K562 (cell line): ENCODE measurements around the gene NPM1. TPM values are rescaled to one million over a fixed set of nuclear protein-coding genes. Genes with fewer than 3 reads are reported as not detected.

Experiments
- ATAC-seq: fragments of 200-7000 bp; cut with Tn5 transposase; 3 replicates; pipeline ENCODE4 v1.9.1; 2020; ENCODE audit warnings: moderate library complexity
- Bru-seq: library from RNA; stranded (reverse); fragments of 400-500 nt; gene quantifications from one replicate; lab custom pipeline; 2021; lab: Mats Ljungman, UMichigan
- BruChase-seq, 2 experiments: library from RNA; stranded (reverse); fragments of 400-500 nt; gene quantifications; one replicate each; lab custom pipeline; 2021; lab: Mats Ljungman, UMichigan
- BruUV-seq: library from RNA; stranded (reverse); fragments of 400-500 nt; replicated peaks from 2 replicates; lab custom pipeline; 2021; lab: Mats Ljungman, UMichigan
- CTCF ChIA-PET: fragments of 300-600 bp; formaldehyde crosslinking; extraction: SDS; loops from one replicate; lab custom pipeline; 2021; ENCODE audit warnings: low intra/inter-chr PET ratio; lab: Yijun Ruan, JAX
- POLR2A ChIA-PET: fragments of 300-600, 350-650 bp; sonication (Branson Sonifier 250); formaldehyde crosslinking; extraction: SDS; loops from one replicate; lab custom pipeline; 2021; ENCODE audit warnings: antibody characterized with exemption, inconsistent platforms; lab: Yijun Ruan, JAX
- DNase-seq, 4 experiments: peaks; one replicate each; pipeline versions ENCODE4 v3.0.0 to v3.0.0-alpha.2; 2011 to 2018; ENCODE audit warnings: low spot score in 3 of 4, mixed read lengths in 3 of 4; ENCODE audit errors: extremely low read depth in 1 of 4
- FAIRE-seq: peaks from 2 replicates; lab custom pipeline; 2011; peaks lifted over from hg19 to GRCh38; lab: Jason Lieb, UNC
- H2AFZ ChIP-seq: 2 replicates; pipeline ENCODE4 v1.6.0; 2011; ENCODE audit warnings: low read depth, low read length, control low read depth, inconsistent platforms
- H3K27ac ChIP-seq: fragments of 200-600 bp; 3 replicates; pipeline ENCODE4 v1.8.0; 2011; ENCODE audit warnings: low read depth, mild to moderate bottlenecking, control low read depth, inconsistent platforms, low read length, moderate library complexity, mixed read lengths; ENCODE audit errors: extremely low read depth
- H3K27me3 ChIP-seq, 2 experiments: fragments of 300-600 bp in 1 of 2; 2 replicates in 1 of 2; 3 replicates in 1 of 2; pipeline versions ENCODE4 v1.6.0 to v1.8.0; 2011; ENCODE audit warnings: inconsistent platforms in 2 of 2, low read length in 2 of 2, mild to moderate bottlenecking in 1 of 2, mixed read lengths in 1 of 2, moderate library complexity in 1 of 2; ENCODE audit not compliant: control insufficient read depth in 2 of 2, insufficient read depth in 2 of 2
- H3K36me3 ChIP-seq: fragments of 300-600 bp; 3 replicates; pipeline ENCODE4 v1.8.0; 2011; ENCODE audit warnings: mild to moderate bottlenecking, low read length, inconsistent platforms; ENCODE audit not compliant: control insufficient read depth, insufficient read depth
- H3K4me1 ChIP-seq, 2 experiments: fragments of 200-600 bp in 1 of 2; replicated peaks in 1 of 2; 2 replicates in 1 of 2; 3 replicates in 1 of 2; pipeline versions ENCODE4 v1.5.1 to v1.8.0; 2011; ENCODE audit warnings: inconsistent platforms in 2 of 2, low read length in 2 of 2, mild to moderate bottlenecking in 1 of 2, mixed read lengths in 1 of 2, moderate library complexity in 1 of 2; ENCODE audit not compliant: control insufficient read depth in 2 of 2, insufficient read depth in 2 of 2
- H3K4me2 ChIP-seq: 2 replicates; pipeline ENCODE4 v1.6.1; 2011; ENCODE audit warnings: low read length, control low read depth, inconsistent platforms, mixed read lengths; ENCODE audit not compliant: insufficient read depth
- H3K4me3 ChIP-seq: fragments of 200-600 bp; sonication (generic), shearing (Covaris generic); 2 replicates; pipeline ENCODE4 v1.5.1; 2016; ENCODE audit warnings: control low read depth, inconsistent platforms
- H3K79me2 ChIP-seq: fragments of 200-600 bp; 3 replicates; pipeline ENCODE4 v1.8.0; 2011; ENCODE audit warnings: low read length, inconsistent platforms; ENCODE audit not compliant: control insufficient read depth, insufficient read depth
- H3K9ac ChIP-seq, 2 experiments: 2 replicates each; pipeline versions ENCODE4 v1.6.0 to v1.6.1; 2011; ENCODE audit warnings: low read depth in 2 of 2, low read length in 2 of 2, control low read depth in 1 of 2, inconsistent platforms in 1 of 2, mild to moderate bottlenecking in 1 of 2, mixed read lengths in 1 of 2; ENCODE audit not compliant: insufficient read depth in 1 of 2
- H3K9me1 ChIP-seq: one replicate; pipeline ENCODE4 v1.6.0; 2011; ENCODE audit warnings: inconsistent platforms, mild to moderate bottlenecking, low read length, moderate library complexity; ENCODE audit not compliant: control insufficient read depth, insufficient read depth
- H3K9me3 ChIP-seq: replicated peaks from 2 replicates; pipeline ENCODE4 v1.5.1; 2011; ENCODE audit warnings: low read depth, low read length, inconsistent platforms; ENCODE audit not compliant: control insufficient read depth, insufficient read depth
- H4K20me1 ChIP-seq: replicated peaks from 2 replicates; pipeline ENCODE4 v1.6.1; 2011; ENCODE audit warnings: low read length, inconsistent platforms, mixed read lengths; ENCODE audit not compliant: control insufficient read depth, insufficient read depth
- EGR1 ChIP-seq: fragments of 450-650 bp; conservative IDR thresholded peaks from 2 replicates; pipeline ENCODE4 v1.6.1; 2017; ENCODE audit warnings: mild to moderate bottlenecking
- ZC3H8 ChIP-seq: fragments of 450-650 bp; IDR thresholded peaks from 2 replicates; pipeline ENCODE4 v1.6.1; 2017
- ZNF407 ChIP-seq: fragments of 450-650 bp; IDR thresholded peaks from 2 replicates; pipeline ENCODE4 v1.6.1; 2016; ENCODE audit warnings: low read depth
- WGBS: fragments of 100-300 bp; shearing (Covaris generic); methylation state at CpG from one replicate; pipeline ENCODE4 v1.1.6; 2016; ENCODE audit warnings: low coverage, mixed read lengths; ENCODE audit not compliant: insufficient coverage; ENCODE audit errors: missing lambda C conversion rate; 5-methylcytosine and 5-hydroxymethylcytosine counted together
- in situ Hi-C: fragments of 300-500 bp; cut with MboI; formaldehyde crosslinking; loops from 4 replicates; pipeline ENCODE4 v1.15.0; 2018; ENCODE audit warnings: inconsistent platforms, mixed read lengths
- intact Hi-C: fragments of 100-400 bp; cut with micrococcal nuclease; formaldehyde crosslinking; loops from 2 replicates; pipeline ENCODE4 v1.14.2; 2022
- long read RNA-seq, 3 experiments: library from polyadenylated mRNA in 2 of 3; library from RNA in 1 of 3; unstranded in 2 of 3; stranded (forward) in 1 of 3; transcript quantifications; one replicate each; pipeline ENCODE4 v2.0.0, GENCODE V29; 2019 to 2022
- polyA minus RNA-seq, 3 experiments: library from RNA; depleted of rRNA, polyadenylated mRNA; stranded (reverse); fragments of >200 nt; gene quantifications; 2 replicates each; pipeline ENCODE4 v1.2.3, GENCODE V29; 2011
- polyA plus RNA-seq, 8 experiments: library from polyadenylated mRNA; depleted of rRNA in 4 of 8; stranded (reverse) in 5 of 8; unstranded in 3 of 8; fragments of >200 nt; fragmentation: Nextera tagmentation in 2 of 8; fragmentation: Illumina TruSeq in 1 of 8; extraction: Ambion mirVana in 2 of 8; extraction: Trizol in 1 of 8; gene quantifications; 2 replicates each; pipeline versions ENCODE4 v1.2.1 to v1.2.3, GENCODE V29; 2011 to 2014; ENCODE audit warnings: inconsistent platforms in 1 of 8, missing spikeins in 1 of 8
- total RNA-seq, 7 experiments: library from RNA; depleted of rRNA in 6 of 7; stranded (reverse); fragments of >200 nt in 6 of 7; fragmentation: Illumina TruSeq in 2 of 7; extraction: Trizol in 2 of 7; gene quantifications; 2 replicates each; pipeline versions ENCODE4 v1.2.1 to v1.2.3, GENCODE V29; 2011 to 2021; ENCODE audit warnings: low replicate concordance in 1 of 7

The NPM1 gene
- 380 and 708 TPM in 2 replicates for total RNA-seq (2011; cell fraction: chromatin; rRNA removed; ENCODE audit: low replicate concordance)
- total RNA-seq (2011; cell fraction: nucleolus; rRNA removed) = 320 and 388 TPM in 2 replicates
- total RNA-seq (2011; cell fraction: nucleoplasm; rRNA removed) = 349 and 479 TPM in 2 replicates
- total RNA-seq (2014; rRNA removed) (2,275 and 2,438 TPM in 2 replicates), total RNA-seq (2014; rRNA removed; fragmentation: Illumina TruSeq; extraction: Trizol) (6,105 and 6,135 TPM in 2 replicates), total RNA-seq (2015; rRNA removed; fragmentation: Illumina TruSeq; extraction: Trizol) (5,186 and 5,639 TPM in 2 replicates), total RNA-seq (2021) (2,894 and 2,951 TPM in 2 replicates), polyA plus RNA-seq (2011; rRNA removed) (2,553 and 3,164 TPM in 2 replicates), polyA plus RNA-seq (2014; fragmentation: Illumina TruSeq; extraction: Trizol) (4,182 and 5,696 TPM in 2 replicates), polyA plus RNA-seq (2014; fragmentation: Nextera tagmentation; extraction: Ambion mirVana) (1,000 to 10,000 TPM; 4,099 to 6,909 TPM), polyA plus RNA-seq (2014; rRNA removed) (2,789 and 6,654 TPM in 2 replicates), polyA minus RNA-seq (2011; rRNA and poly(A)+ RNA removed) (1,992 and 2,499 TPM in 2 replicates), Bru-seq, nascent RNA (percentile 99 among the genes with signal in this experiment), BruChase-seq, experiment 1, labeled RNA remaining after a 2-hour chase (percentile 99 among the genes with signal in this experiment), BruChase-seq, experiment 2, labeled RNA remaining after a 6-hour chase (percentile 99 among the genes with signal in this experiment)
- 324 and 4,326 TPM in 2 replicates for polyA plus RNA-seq (2011; cell fraction: cytosol; rRNA removed)
- 680 and 968 TPM in 2 replicates for polyA plus RNA-seq (2011; cell fraction: nucleus; rRNA removed)
- polyA plus RNA-seq (2012) = 3,341 and 5,906 TPM in 2 replicates
- polyA minus RNA-seq (2011; cell fraction: cytosol; rRNA and poly(A)+ RNA removed) = 3,102 and 3,979 TPM in 2 replicates
- 305 and 418 TPM in 2 replicates for polyA minus RNA-seq (2011; cell fraction: nucleus; rRNA and poly(A)+ RNA removed)
- long read RNA-seq, experiment 1, transcript NPM1-212 (2 exons, 640 nt) = minor isoform, 11 of 4,336 reads
- long read RNA-seq, experiment 1, transcript NPM1-201 (11 exons, 1,758 nt) = major isoform, 3,474 of 4,336 reads
- long read RNA-seq, experiment 1, transcript NPM1-202 (10 exons, 1,237 nt) = minor isoform, 85 of 4,336 reads
- long read RNA-seq, experiment 1, transcript NPM1-203 (10 exons, 1,598 nt) = minor isoform, 391 of 4,336 reads
- long read RNA-seq, experiment 1, partial matches to known transcripts = 258 of 4,336 reads
- long read RNA-seq, experiment 1, other reads (novel, unspliced or antisense) = 115 of 4,336 reads
- long read RNA-seq, experiment 2, transcript NPM1-202 (10 exons, 1,237 nt) = minor isoform, 45 of 2,969 reads
- long read RNA-seq, experiment 2, transcript NPM1-203 (10 exons, 1,598 nt) = minor isoform, 240 of 2,969 reads
- long read RNA-seq, experiment 2, transcript NPM1-201 (11 exons, 1,758 nt) = major isoform, 1,650 of 2,969 reads
- long read RNA-seq, experiment 2, transcript NPM1-212 (2 exons, 640 nt) = minor isoform, 17 of 2,969 reads
- long read RNA-seq, experiment 2, partial matches to known transcripts = 570 of 2,969 reads
- long read RNA-seq, experiment 2, other reads (novel, unspliced or antisense) = 444 of 2,969 reads
- long read RNA-seq, experiment 3, transcript NPM1-203 (10 exons, 1,598 nt) = minor isoform, 352 of 6,512 reads
- long read RNA-seq, experiment 3, transcript NPM1-205 (5 exons, 670 nt) = minor isoform, 13 of 6,512 reads
- long read RNA-seq, experiment 3, transcript NPM1-202 (10 exons, 1,237 nt) = minor isoform, 49 of 6,512 reads
- long read RNA-seq, experiment 3, transcript NPM1-201 (11 exons, 1,758 nt) = major isoform, 5,581 of 6,512 reads
- long read RNA-seq, experiment 3, partial matches to known transcripts = 164 of 6,512 reads
- long read RNA-seq, experiment 3, other reads (novel, unspliced or antisense) = 353 of 6,512 reads

GRCh38 chr5:171387345-171387969 lies at the start of gene NPM1:
Gene NPM1, plus strand, starts transcription at chr5:171387849. Its CDS starts 100 bp downstream, at chr5:171387949.
- intact Hi-C loops = no loop called here
- ChIA-PET POLR2A (interaction anchor here (0.5 to 3.6 kb wide), 22 partner anchors 10 to 1121 kb away, joined by 3 to 38 read pairs (median 4); partner anchors contain the start of gene FGF18), CTCF (no interaction called here)
- Histone ChIP-seq H3K27ac (peak within 1 kb of the TSS; percentile 93), H3K4me2 (peak within 1 kb of the TSS; percentile 98), H3K4me1 (peaks cover 9 to 11% of the 10 kb centered on the region in 2 experiments; a peak in 4 of 5 replicates), H3K4me3 (peak within 1 kb of the TSS; percentile 93), H2AFZ (peak within 1 kb of the TSS; percentile 93), H3K9me1 (peaks cover 8% of the 10 kb centered on the region), H3K79me2 (peaks cover 60% of the 10 kb centered on the region), H3K9ac (peak within 1 kb of the TSS; percentile 97 to 100), H3K36me3 (peaks cover 40% of the 10 kb centered on the region), H3K9me3 (no peaks in the 10 kb centered on the region; the same call in 1 of the 2 replicates), H3K27me3 (no peaks in the 10 kb centered on the region), H4K20me1 (peaks cover 45% of the 10 kb centered on the region)
- ATAC-seq (peak; percentile 89), DNase-seq (peak; percentile 98 to 100 (median 99)), FAIRE-seq (peak; percentile 95)
- under 1% methylated on average over 37 of the region's 56 CpGs for WGBS
- in situ Hi-C loops = no loop called here
- BruUV-seq = no TSS peak
- TF ChIP-seq ZNF407 = no peak
- peak; percentile 94 for TF ChIP-seq EGR1
- TF ChIP-seq ZC3H8 = no peak
